Caco-2 (cell line): ENCODE data around the gene NTHL1. TPM values are rescaled to one million over a fixed set of nuclear protein-coding genes. Genes with fewer than 3 reads are reported as not detected.

ENCODE experiments used
- BruUV-seq: library from RNA; stranded (reverse); fragments of 400-500 nt; replicated peaks from 2 replicates; lab custom pipeline; 2021; lab: Mats Ljungman, UMichigan
- CTCF ChIA-PET: fragments of 300-600 bp; sonication (Branson Sonifier 250); formaldehyde crosslinking; loops from one replicate; lab custom pipeline; 2022; ENCODE audit warnings: antibody characterized with exemption; lab: Charles Lee
- POLR2A ChIA-PET: fragments of 300-600 bp; sonication (Branson Sonifier 250); formaldehyde crosslinking; loops from one replicate; lab custom pipeline; 2022; ENCODE audit warnings: antibody characterized with exemption; lab: Charles Lee
- DNase-seq, 2 experiments: peaks; one replicate each; pipeline versions ENCODE4 v3.0.0 to v3.0.0-alpha.2; 2020 to 2022
- H3K27me3 ChIP-seq: replicated peaks from 2 replicates; pipeline ENCODE4 v1.6.0; 2011; ENCODE audit warnings: low read length; ENCODE audit not compliant: control insufficient read depth, insufficient read depth
- H3K36me3 ChIP-seq: 2 replicates; pipeline ENCODE4 v1.5.1; 2011; ENCODE audit warnings: low read length; ENCODE audit not compliant: control insufficient read depth, insufficient read depth
- H3K4me1 ChIP-seq: fragments of 250-450 bp; sonication (Bioruptor Pico); 2 replicates; pipeline ENCODE4 v1.5.1; 2020; ENCODE audit warnings: mild to moderate bottlenecking
- H3K4me3 ChIP-seq: 2 replicates; pipeline ENCODE4 v1.5.1; 2011; ENCODE audit warnings: low read depth, mild to moderate bottlenecking, control low read depth, low read length
- H3K9me3 ChIP-seq: fragments of 250-450 bp; sonication (Bioruptor Pico); 2 replicates; pipeline ENCODE4 v1.5.1; 2020; ENCODE audit warnings: mild to moderate bottlenecking, moderate library complexity
- H3K27ac Mint-ChIP-seq: one replicate; pipeline ENCODE4 v1.8.0; 2022; ENCODE audit warnings: mixed read lengths; ENCODE audit not compliant: unreplicated experiment
- H3K27me3 Mint-ChIP-seq: one replicate; pipeline ENCODE4 v1.8.0; 2022; ENCODE audit warnings: mixed read lengths; ENCODE audit not compliant: insufficient read depth, unreplicated experiment
- H3K36me3 Mint-ChIP-seq: one replicate; pipeline ENCODE4 v1.8.0; 2022; ENCODE audit warnings: mild to moderate bottlenecking, mixed read lengths; ENCODE audit not compliant: insufficient read depth, unreplicated experiment
- H3K4me1 Mint-ChIP-seq: one replicate; pipeline ENCODE4 v1.8.0; 2022; ENCODE audit warnings: low read depth, mixed read lengths; ENCODE audit not compliant: unreplicated experiment
- H3K4me3 Mint-ChIP-seq: one replicate; pipeline ENCODE4 v1.8.0; 2022; ENCODE audit warnings: mild to moderate bottlenecking, moderate library complexity, mixed read lengths; ENCODE audit not compliant: unreplicated experiment
- H3K9me3 Mint-ChIP-seq: one replicate; pipeline ENCODE4 v1.8.0; 2022; ENCODE audit warnings: mixed read lengths; ENCODE audit not compliant: unreplicated experiment
- intact Hi-C: fragments of 100-400 bp; cut with micrococcal nuclease; formaldehyde crosslinking; loops from one replicate; pipeline ENCODE4 v1.10.0; 2022; ENCODE audit not compliant: unreplicated experiment
- total RNA-seq: library from RNA; stranded (reverse); gene quantifications from 2 replicates; pipeline ENCODE4 v1.2.3, GENCODE V29; 2022
- TF ChIP-seq, protein P1 (sequence below), 2 experiments: fragments of 200-600 bp in 1 of 2; IDR thresholded peaks; 1 replicate in 1 of 2; 2 replicates in 1 of 2; pipeline versions ENCODE4 v1.5.1 to v1.8.0; 2011 to 2022; ENCODE audit warnings: antibody characterized with exemption in 1 of 2, control low read depth in 1 of 2, inconsistent platforms in 1 of 2, low read depth in 1 of 2, low read length in 1 of 2, mild to moderate bottlenecking in 1 of 2, moderate library complexity in 1 of 2; ENCODE audit not compliant: insufficient read depth in 1 of 2, severe bottlenecking in 1 of 2, unreplicated experiment in 1 of 2

Gene NTHL1
- total RNA-seq, 1 experiment from 2014 or later, result 38.6 TPM

GRCh38 chr16:2048116-2048543 is 496 bp upstream of the NTHL1 start:
- no peaks in the 10 kb centered on the region for H3K27me3 Mint-ChIP-seq
- Histone ChIP-seq H3K36me3 (no peaks in the 10 kb centered on the region), H3K4me3 (peak overlapping the region; percentile 90), H3K27me3 (no peaks in the 10 kb centered on the region), H3K9me3 (no peaks in the 10 kb centered on the region), H3K4me1 (no peaks in the 10 kb centered on the region)
- no TSS peak for BruUV-seq
- H3K4me3 Mint-ChIP-seq, result peak overlapping the region; percentile 89
- no peak for DNase-seq
- no peaks in the 10 kb centered on the region for H3K36me3 Mint-ChIP-seq
- intact Hi-C loops, result no loop called here
- H3K27ac Mint-ChIP-seq, result peak overlapping the region; percentile 22
- ChIA-PET CTCF (interaction anchor here (0.6 to 1.8 kb wide), 7 partner anchors 8 to 542 kb away, joined by 3 to 18 read pairs (median 4); partner anchors contain the start of gene TRAF7), POLR2A (interaction anchor here (0.7 to 1.6 kb wide), 4 partner anchors 28 to 203 kb away, joined by 3 to 6 read pairs (median 4); partner anchors contain the start of genes ECI1, NPW, RPS2 and TRAF7)
- no peaks in the 10 kb centered on the region for H3K9me3 Mint-ChIP-seq
- TF ChIP-seq, protein P1, sequence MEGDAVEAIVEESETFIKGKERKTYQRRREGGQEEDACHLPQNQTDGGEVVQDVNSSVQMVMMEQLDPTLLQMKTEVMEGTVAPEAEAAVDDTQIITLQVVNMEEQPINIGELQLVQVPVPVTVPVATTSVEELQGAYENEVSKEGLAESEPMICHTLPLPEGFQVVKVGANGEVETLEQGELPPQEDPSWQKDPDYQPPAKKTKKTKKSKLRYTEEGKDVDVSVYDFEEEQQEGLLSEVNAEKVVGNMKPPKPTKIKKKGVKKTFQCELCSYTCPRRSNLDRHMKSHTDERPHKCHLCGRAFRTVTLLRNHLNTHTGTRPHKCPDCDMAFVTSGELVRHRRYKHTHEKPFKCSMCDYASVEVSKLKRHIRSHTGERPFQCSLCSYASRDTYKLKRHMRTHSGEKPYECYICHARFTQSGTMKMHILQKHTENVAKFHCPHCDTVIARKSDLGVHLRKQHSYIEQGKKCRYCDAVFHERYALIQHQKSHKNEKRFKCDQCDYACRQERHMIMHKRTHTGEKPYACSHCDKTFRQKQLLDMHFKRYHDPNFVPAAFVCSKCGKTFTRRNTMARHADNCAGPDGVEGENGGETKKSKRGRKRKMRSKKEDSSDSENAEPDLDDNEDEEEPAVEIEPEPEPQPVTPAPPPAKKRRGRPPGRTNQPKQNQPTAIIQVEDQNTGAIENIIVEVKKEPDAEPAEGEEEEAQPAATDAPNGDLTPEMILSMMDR (IDR thresholded peaks at IDR 0.05; ENCODE audit: insufficient read depth in 1 of 2, low read depth in 1 of 2, low read length in 1 of 2, severe bottlenecking in 1 of 2, unreplicated experiment in 1 of 2), result no peak
- peaks cover 6% of the 10 kb centered on the region for H3K4me1 Mint-ChIP-seq

GRCh38 chr16:2046893-2047329 is 723 bp downstream of the NTHL1 start:
- Mint-ChIP-seq H3K9me3 (no peaks in the 10 kb centered on the region), H3K36me3 (no peaks in the 10 kb centered on the region), H3K27ac (peak overlapping the region; percentile 23), H3K4me3 (peak overlapping the region; percentile 89), H3K4me1 (peaks cover 6% of the 10 kb centered on the region), H3K27me3 (no peaks in the 10 kb centered on the region)
- DNase-seq, result no peak
- no peaks in the 10 kb centered on the region for H3K27me3 ChIP-seq
- H3K4me1 ChIP-seq, result no peaks in the 10 kb centered on the region
- ChIA-PET POLR2A (interaction anchor here (0.5 to 1.6 kb wide), 3 partner anchors 75 to 204 kb away, joined by 3 to 4 read pairs (median 3); partner anchors contain the start of genes ECI1 and RPS2), CTCF (interaction anchor here (1.2 to 1.8 kb wide), 3 partner anchors 19 to 43 kb away, joined by 3 to 18 read pairs (median 14); no protein-coding TSS in a partner anchor)
- TF ChIP-seq, protein P1 (IDR thresholded peaks at IDR 0.05; ENCODE audit: insufficient read depth in 1 of 2, low read depth in 1 of 2, low read length in 1 of 2, severe bottlenecking in 1 of 2, unreplicated experiment in 1 of 2), result no peak
- H3K4me3 ChIP-seq, result peak overlapping the region; percentile 90
- intact Hi-C loops, result loop anchor here (1.0 to 2.0 kb wide), 2 partner anchors 20 to 24 kb away; no protein-coding TSS in a partner anchor
- no peaks in the 10 kb centered on the region for H3K9me3 ChIP-seq
- H3K36me3 ChIP-seq, result no peaks in the 10 kb centered on the region
- no TSS peak for BruUV-seq

GRCh38 chr16:2045965-2046892 is 1.4 kb downstream of the NTHL1 start:
- DNase-seq, result no peak
- Histone ChIP-seq H3K27me3 (no peaks in the 10 kb centered on the region), H3K9me3 (no peaks in the 10 kb centered on the region), H3K36me3 (no peaks in the 10 kb centered on the region), H3K4me1 (no peaks in the 10 kb centered on the region), H3K4me3 (no peak overlapping the region; the same call in 1 of the 2 replicates)
- H3K4me3 Mint-ChIP-seq, result peak overlapping the region; percentile 89
- H3K27ac Mint-ChIP-seq, result no peak overlapping the region
- H3K4me1 Mint-ChIP-seq, result peaks cover 6% of the 10 kb centered on the region
- no TSS peak for BruUV-seq
- intact Hi-C loops, result loop anchor here (2.0 kb wide), 1 partner anchor 23 kb away; no protein-coding TSS in a partner anchor
- no peaks in the 10 kb centered on the region for H3K27me3 Mint-ChIP-seq
- ChIA-PET POLR2A (interaction anchor here (0.5 to 0.6 kb wide), 2 partner anchors 75 to 205 kb away, joined by 3 read pairs; partner anchors contain the start of gene ECI1), CTCF (interaction anchor here (1.8 kb wide), 1 partner anchor 24 kb away, joined by 14 read pairs; no protein-coding TSS in a partner anchor)
- H3K9me3 Mint-ChIP-seq, result no peaks in the 10 kb centered on the region
- H3K36me3 Mint-ChIP-seq, result no peaks in the 10 kb centered on the region
- TF ChIP-seq, protein P1 (IDR thresholded peaks at IDR 0.05; ENCODE audit: insufficient read depth in 1 of 2, low read depth in 1 of 2, low read length in 1 of 2, severe bottlenecking in 1 of 2, unreplicated experiment in 1 of 2), result no peak
